ENCODE measurements around the gene ROR2. TPM values are rescaled to one million over a fixed set of nuclear protein-coding genes. Genes with fewer than 3 reads are reported as not detected.

Gene ROR2
- total RNA-seq, 3 donors from 2014 or later, result 3.9 to 56.0 (median 6.5) TPM

DNA sequence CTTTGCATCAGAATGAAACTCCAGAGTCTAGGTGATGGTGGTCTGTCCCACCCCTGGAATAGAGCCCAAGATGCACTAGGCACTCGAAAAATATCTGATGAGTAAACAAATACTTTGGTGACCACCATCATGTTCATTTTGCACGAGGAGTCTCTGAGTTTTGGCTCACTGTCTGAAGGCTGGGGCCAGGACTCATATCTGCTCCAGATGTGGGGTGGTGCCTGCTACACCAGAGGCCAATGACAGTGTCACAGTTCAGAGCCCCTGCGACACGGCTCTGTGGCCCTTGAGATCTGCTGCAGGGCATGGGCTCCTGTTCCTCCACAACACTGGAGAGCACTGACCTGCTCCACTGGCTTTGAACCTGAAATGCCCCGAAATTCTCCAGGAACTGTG, 164.6 kb downstream of the ROR2 start:
- no peak overlapping the region for H3K4me3 ChIP-seq
- ATAC-seq, result no peak
- no peaks in the 10 kb centered on the region for H3K9me3 ChIP-seq
- no peak for DNase-seq
- intact Hi-C loops (cut with DNase I, micrococcal nuclease), result no loop called here
- H3K36me3 ChIP-seq (ENCODE audit: low read depth), result no peaks in the 10 kb centered on the region
- TF ChIP-seq, protein P1, sequence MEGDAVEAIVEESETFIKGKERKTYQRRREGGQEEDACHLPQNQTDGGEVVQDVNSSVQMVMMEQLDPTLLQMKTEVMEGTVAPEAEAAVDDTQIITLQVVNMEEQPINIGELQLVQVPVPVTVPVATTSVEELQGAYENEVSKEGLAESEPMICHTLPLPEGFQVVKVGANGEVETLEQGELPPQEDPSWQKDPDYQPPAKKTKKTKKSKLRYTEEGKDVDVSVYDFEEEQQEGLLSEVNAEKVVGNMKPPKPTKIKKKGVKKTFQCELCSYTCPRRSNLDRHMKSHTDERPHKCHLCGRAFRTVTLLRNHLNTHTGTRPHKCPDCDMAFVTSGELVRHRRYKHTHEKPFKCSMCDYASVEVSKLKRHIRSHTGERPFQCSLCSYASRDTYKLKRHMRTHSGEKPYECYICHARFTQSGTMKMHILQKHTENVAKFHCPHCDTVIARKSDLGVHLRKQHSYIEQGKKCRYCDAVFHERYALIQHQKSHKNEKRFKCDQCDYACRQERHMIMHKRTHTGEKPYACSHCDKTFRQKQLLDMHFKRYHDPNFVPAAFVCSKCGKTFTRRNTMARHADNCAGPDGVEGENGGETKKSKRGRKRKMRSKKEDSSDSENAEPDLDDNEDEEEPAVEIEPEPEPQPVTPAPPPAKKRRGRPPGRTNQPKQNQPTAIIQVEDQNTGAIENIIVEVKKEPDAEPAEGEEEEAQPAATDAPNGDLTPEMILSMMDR (IDR thresholded peaks at IDR 0.05), result no peak
- H3K4me1 ChIP-seq (ENCODE audit: low read depth), result no peaks in the 10 kb centered on the region

DNA sequence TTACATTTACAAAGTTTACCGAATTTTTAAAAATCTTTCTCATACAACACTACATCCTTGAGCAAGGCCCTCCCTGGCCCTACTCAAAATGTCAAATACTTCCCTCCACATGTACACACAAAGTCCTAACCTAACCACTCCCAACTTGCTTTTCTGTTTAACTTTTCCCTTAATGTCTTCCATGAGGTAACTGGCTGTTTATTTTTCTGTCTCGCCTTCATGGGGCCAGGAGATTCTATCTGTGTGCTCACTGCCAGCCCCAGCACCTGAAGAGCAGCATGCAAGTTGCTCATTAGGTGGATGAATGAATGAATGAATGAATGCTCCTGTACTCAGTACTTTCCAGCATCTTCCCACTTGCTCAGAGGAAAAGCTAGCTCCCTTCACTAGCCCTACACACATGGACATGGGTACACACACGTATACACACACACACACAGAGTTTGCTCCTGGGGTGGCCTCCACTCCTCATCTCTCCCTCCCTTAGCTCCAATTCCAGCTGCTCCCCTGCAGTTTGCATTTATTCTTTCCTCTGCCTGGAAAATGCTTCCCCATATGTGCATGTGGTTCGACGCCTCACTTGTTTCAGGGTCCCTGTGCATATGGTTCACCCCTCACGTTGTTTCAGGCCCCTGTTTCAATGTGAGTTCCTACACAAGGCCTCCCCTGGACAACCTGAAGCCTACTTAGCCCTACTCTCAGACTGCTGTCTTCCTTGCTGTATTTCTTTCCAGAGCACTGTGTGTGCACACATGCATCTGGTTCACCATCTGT, 165.2 kb downstream of the ROR2 start:
- TF ChIP-seq, protein P1 (IDR thresholded peaks at IDR 0.05), result no peak
- intact Hi-C loops (cut with DNase I, micrococcal nuclease), result no loop called here
- H3K4me1 ChIP-seq (ENCODE audit: low read depth), result no peaks in the 10 kb centered on the region
- DNase-seq (no peak), ATAC-seq (no peak)
- H3K36me3 ChIP-seq (ENCODE audit: low read depth), result no peaks in the 10 kb centered on the region
- H3K4me3 ChIP-seq, result no peak overlapping the region
- no peaks in the 10 kb centered on the region for H3K9me3 ChIP-seq

DNA sequence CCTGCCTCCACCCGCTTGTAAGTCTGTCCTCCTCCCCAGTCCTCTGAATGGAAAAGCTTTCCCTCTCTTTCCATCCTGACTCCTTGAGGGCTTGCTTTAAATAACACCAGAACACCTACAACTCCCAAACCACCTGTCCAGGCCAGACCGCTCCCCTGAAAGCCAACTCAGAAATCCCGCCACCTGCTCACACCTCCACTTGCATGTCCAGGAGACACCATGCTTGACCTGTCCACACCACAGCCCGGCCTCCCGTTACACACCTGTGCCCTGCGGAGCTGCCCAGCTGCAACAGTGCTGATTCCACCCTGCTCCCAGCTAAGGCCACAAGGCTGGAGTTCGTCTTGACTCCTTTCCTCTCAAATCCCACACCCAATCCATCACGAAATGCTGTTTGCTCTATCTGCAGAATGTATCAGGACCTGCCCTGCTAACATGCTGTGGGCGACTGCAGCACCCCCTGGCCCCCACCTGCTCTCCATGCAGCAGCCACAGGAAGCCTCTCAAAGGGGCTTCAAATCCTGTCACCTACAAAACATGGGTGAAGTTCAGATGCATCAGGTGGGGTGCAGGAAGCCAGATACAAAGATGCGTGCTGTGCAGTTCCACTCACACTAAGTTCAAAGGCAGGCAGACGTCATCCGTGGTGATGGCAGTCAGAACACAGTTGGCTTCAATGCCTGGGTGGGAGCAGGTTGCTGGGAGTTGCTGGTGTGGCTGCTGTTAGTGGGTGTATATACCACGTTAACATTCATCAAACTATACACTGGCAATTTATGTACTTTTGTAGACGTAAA, 166.0 kb downstream of the ROR2 start:
- Histone ChIP-seq H3K9me3 (no peaks in the 10 kb centered on the region), H3K36me3 (ENCODE audit: low read depth) (no peaks in the 10 kb centered on the region), H3K4me1 (ENCODE audit: low read depth) (no peaks in the 10 kb centered on the region), H3K4me3 (no peak overlapping the region)
- ATAC-seq, result no peak
- DNase-seq, result no peak
- intact Hi-C loops (cut with DNase I, micrococcal nuclease), result no loop called here
- TF ChIP-seq, protein P1 (IDR thresholded peaks at IDR 0.05), result no peak

DNA sequence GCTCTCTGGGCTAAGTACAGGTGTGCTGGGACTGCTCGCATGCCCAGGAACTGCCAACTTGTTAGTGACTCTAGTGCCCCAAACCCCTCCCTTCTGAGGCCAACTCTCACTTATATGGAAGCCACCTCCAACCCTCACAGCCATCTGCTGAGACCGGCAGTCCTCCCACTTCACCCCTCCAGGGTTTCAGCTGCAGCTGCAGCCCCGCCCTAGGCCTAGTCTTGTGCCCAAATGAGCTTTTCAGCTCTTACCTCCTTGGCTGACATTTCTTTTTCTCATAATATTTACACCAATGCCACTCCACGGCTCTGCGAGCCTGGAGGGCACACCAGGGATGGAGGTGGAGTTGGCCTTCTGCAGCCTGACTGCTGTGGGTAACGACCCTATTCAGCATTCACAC, 166.6 kb downstream of the ROR2 start:
- Histone ChIP-seq H3K9me3 (no peaks in the 10 kb centered on the region), H3K4me3 (no peak overlapping the region), H3K36me3 (ENCODE audit: low read depth) (no peaks in the 10 kb centered on the region), H3K4me1 (ENCODE audit: low read depth) (no peaks in the 10 kb centered on the region)
- no peak for DNase-seq
- ATAC-seq, result no peak
- TF ChIP-seq, protein P1 (IDR thresholded peaks at IDR 0.05), result no peak
- intact Hi-C loops (cut with DNase I, micrococcal nuclease), result no loop called here

DNA sequence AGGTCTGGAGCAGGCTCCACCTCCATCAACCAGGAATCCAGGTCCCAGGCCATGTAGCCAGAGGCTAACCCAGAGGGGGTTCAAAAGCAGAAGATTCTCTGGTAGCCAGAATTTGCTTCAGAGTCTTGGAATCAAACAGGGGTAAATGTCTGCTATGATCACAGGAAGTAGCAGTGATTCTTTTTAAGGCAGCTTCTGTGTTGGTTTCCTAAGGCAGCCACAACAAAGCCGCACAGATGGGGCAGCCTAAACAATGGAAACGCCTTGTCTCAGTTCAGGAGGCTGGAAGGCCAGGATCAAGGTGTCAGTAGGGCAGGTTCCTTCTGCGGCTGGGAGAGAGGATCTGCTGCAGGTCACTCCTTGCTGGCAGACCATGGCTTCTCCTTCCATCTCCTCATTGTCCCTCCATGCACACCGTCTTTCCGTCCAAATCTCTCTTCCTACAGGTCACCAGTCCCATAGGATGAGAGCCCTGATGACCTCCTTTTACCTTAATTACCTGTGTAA, 167.3 kb downstream of the ROR2 start:
- DNase-seq (no peak), ATAC-seq (no peak)
- intact Hi-C loops (cut with DNase I, micrococcal nuclease), result no loop called here

More for the DNA sequence above, 167.3 kb downstream of the ROR2 start:
- no peaks in the 10 kb centered on the region for H3K9me3 ChIP-seq
- no peaks in the 10 kb centered on the region for H3K4me1 ChIP-seq (ENCODE audit: low read depth)
- H3K36me3 ChIP-seq (ENCODE audit: low read depth), result no peaks in the 10 kb centered on the region
- TF ChIP-seq, protein P1 (IDR thresholded peaks at IDR 0.05), result no peak
- no peak overlapping the region for H3K4me3 ChIP-seq

Data from mucosa of descending colon (tissue), 3 donors.